ENCODE results near the gene OR52E4. TPM values are rescaled to one million over a fixed set of nuclear protein-coding genes. Genes with fewer than 3 reads are reported as not detected.

OR52E4 gene
- total RNA-seq, 1 donor from 2014 or later: not detected

DNA sequence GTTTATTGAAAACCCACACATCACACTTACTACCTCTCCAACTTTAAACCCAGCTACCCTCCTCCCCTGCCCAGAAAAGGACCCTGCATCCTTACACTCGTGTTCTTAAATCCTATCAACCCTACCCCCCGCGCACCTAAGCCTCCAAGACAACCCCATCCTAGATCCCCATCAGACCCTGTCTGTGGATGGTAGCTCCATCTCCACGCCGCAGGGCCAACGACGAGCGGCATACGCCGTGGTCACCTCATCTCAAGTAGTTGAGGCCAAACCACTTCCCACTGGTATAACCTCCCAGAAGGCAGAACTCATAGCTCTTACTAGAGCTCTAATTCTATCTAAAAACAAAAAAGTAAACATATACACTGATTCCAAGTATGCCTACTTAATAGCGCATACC lies 52.2 kb downstream of the OR52E4 start:
- no peak overlapping the region for H3K4me3 ChIP-seq
- no peak for DNase-seq
- no peaks in the 10 kb centered on the region for H3K27me3 ChIP-seq (ENCODE audit: low read depth)
- H3K9me3 ChIP-seq (replicated peaks): peaks cover 41% of the 10 kb centered on the region
- no peak overlapping the region for H3K27ac ChIP-seq (replicated peaks)
- TF ChIP-seq, protein P1, sequence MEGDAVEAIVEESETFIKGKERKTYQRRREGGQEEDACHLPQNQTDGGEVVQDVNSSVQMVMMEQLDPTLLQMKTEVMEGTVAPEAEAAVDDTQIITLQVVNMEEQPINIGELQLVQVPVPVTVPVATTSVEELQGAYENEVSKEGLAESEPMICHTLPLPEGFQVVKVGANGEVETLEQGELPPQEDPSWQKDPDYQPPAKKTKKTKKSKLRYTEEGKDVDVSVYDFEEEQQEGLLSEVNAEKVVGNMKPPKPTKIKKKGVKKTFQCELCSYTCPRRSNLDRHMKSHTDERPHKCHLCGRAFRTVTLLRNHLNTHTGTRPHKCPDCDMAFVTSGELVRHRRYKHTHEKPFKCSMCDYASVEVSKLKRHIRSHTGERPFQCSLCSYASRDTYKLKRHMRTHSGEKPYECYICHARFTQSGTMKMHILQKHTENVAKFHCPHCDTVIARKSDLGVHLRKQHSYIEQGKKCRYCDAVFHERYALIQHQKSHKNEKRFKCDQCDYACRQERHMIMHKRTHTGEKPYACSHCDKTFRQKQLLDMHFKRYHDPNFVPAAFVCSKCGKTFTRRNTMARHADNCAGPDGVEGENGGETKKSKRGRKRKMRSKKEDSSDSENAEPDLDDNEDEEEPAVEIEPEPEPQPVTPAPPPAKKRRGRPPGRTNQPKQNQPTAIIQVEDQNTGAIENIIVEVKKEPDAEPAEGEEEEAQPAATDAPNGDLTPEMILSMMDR (IDR thresholded peaks at IDR 0.05; ENCODE audit: borderline replicate concordance): no peak
- intact Hi-C loops (cut with micrococcal nuclease): no loop called here
- no peaks in the 10 kb centered on the region for H3K36me3 ChIP-seq
- H3K4me1 ChIP-seq: no peaks in the 10 kb centered on the region

DNA sequence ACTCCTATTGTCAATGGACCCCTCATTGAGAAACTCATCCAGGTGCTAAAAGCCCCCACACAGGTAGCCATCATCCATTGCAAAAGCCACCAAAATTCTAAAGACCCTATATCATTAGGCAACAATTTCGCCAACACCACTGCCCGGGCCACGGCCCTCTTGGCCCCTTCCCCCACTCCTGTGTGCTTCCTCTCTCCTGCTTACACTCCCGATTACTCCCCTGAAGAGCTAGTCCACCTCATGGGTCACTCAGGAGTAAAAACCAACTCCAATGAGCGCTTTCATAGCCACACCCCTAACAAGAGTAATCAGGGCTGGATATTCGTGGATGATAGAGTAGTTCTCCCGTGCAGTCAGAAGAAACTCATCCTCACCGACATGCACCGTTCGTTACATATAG lies 52.7 kb downstream of the OR52E4 start:
- H3K27ac ChIP-seq (replicated peaks): no peak overlapping the region
- TF ChIP-seq, protein P1 (IDR thresholded peaks at IDR 0.05; ENCODE audit: borderline replicate concordance): no peak
- H3K4me1 ChIP-seq: no peaks in the 10 kb centered on the region

More for the DNA sequence above, 52.7 kb downstream of the OR52E4 start:
- peaks cover 37% of the 10 kb centered on the region for H3K9me3 ChIP-seq (replicated peaks)
- intact Hi-C loops (cut with micrococcal nuclease): no loop called here
- no peaks in the 10 kb centered on the region for H3K27me3 ChIP-seq (ENCODE audit: low read depth)
- H3K4me3 ChIP-seq: no peak overlapping the region
- H3K36me3 ChIP-seq: no peaks in the 10 kb centered on the region
- DNase-seq: no peak

Other genes with a start within 250 kb of the OR52E4 start
- gene TRIM5, start 195.6 kb upstream of the OR52E4 start, total RNA-seq: 8.4 TPM
- gene TRIM22, start 190.8 kb upstream of the OR52E4 start, total RNA-seq: 16.6 TPM
- not detected for gene OR56B1, start 144.2 kb upstream of the OR52E4 start, total RNA-seq
- gene OR52N4, start 126.4 kb upstream of the OR52E4 start, total RNA-seq: not detected
- gene OR52N5, start 97.3 kb upstream of the OR52E4 start, total RNA-seq: not detected
- gene OR52N1, start 89.4 kb upstream of the OR52E4 start, total RNA-seq: not detected
- not detected for gene OR52N2, start 71.7 kb upstream of the OR52E4 start, total RNA-seq
- gene OR52E6, start 38.7 kb upstream of the OR52E4 start, total RNA-seq: not detected
- gene OR52E8, start 22.9 kb upstream of the OR52E4 start, total RNA-seq: not detected
- gene OR52E5, start 12.6 kb downstream of the OR52E4 start, total RNA-seq: not detected
- not detected for gene OR56A3, start 61.6 kb downstream of the OR52E4 start, total RNA-seq
- gene OR56A5, start 87.9 kb downstream of the OR52E4 start, total RNA-seq: not detected
- gene OR52L1, start 106.4 kb downstream of the OR52E4 start, total RNA-seq: not detected
- not detected for gene OR56A4, start 126.3 kb downstream of the OR52E4 start, total RNA-seq
- not detected for gene OR56A1, start 150.1 kb downstream of the OR52E4 start, total RNA-seq
- not detected for gene OR56B4, start 227.1 kb downstream of the OR52E4 start, total RNA-seq

Data from left ventricle myocardium inferior (tissue), 1 donor.